GM12801 (cell line): ENCODE results near the gene TMEM87B.

Source experiments
- TF ChIP-seq, protein P1 (sequence below): IDR thresholded peaks from one replicate; pipeline ENCODE4 v1.5.1; 2011; ENCODE audit warnings: control low read depth; ENCODE audit not compliant: insufficient read length; ENCODE audit errors: extremely low read depth

The TMEM87B gene

DNA sequence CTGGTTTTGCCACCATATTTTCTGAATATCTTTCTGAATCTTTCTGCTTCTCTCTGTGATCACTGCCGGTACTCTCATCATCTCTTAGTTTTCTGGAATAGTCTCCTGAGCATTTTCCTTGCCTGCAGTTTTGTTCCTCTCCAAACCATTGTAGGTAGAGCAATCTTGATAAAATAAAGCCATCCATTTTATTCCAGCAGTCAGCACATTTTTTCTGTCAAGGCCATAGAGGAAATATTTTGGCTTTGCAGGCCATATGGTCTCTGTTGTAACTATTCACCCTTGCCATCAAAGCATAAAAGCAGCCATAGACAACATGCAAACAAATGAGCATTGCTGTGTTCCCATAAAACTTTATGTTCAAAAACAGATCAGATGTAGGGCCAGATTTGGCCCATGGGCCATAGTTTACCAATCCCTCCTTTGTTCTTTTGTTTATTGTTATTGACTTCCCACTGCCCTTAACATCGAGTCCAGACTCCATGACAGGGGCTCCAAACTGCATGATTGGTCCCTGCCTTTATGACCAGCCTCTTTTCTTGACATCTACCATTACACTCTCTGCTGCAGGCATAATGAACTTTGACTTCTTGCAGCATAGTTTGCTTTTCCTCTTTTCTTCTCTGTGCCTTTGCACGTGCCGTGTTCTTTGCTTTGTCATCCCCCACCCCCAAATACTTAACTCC is 29.8 kb downstream of the TMEM87B start:
- TF ChIP-seq, protein P1, sequence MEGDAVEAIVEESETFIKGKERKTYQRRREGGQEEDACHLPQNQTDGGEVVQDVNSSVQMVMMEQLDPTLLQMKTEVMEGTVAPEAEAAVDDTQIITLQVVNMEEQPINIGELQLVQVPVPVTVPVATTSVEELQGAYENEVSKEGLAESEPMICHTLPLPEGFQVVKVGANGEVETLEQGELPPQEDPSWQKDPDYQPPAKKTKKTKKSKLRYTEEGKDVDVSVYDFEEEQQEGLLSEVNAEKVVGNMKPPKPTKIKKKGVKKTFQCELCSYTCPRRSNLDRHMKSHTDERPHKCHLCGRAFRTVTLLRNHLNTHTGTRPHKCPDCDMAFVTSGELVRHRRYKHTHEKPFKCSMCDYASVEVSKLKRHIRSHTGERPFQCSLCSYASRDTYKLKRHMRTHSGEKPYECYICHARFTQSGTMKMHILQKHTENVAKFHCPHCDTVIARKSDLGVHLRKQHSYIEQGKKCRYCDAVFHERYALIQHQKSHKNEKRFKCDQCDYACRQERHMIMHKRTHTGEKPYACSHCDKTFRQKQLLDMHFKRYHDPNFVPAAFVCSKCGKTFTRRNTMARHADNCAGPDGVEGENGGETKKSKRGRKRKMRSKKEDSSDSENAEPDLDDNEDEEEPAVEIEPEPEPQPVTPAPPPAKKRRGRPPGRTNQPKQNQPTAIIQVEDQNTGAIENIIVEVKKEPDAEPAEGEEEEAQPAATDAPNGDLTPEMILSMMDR: no peak

- TF ChIP-seq, protein P1: no peak
Observed at GRCh38 chr2:112085375-112085730, 30.3 kb downstream of the TMEM87B start.

DNA sequence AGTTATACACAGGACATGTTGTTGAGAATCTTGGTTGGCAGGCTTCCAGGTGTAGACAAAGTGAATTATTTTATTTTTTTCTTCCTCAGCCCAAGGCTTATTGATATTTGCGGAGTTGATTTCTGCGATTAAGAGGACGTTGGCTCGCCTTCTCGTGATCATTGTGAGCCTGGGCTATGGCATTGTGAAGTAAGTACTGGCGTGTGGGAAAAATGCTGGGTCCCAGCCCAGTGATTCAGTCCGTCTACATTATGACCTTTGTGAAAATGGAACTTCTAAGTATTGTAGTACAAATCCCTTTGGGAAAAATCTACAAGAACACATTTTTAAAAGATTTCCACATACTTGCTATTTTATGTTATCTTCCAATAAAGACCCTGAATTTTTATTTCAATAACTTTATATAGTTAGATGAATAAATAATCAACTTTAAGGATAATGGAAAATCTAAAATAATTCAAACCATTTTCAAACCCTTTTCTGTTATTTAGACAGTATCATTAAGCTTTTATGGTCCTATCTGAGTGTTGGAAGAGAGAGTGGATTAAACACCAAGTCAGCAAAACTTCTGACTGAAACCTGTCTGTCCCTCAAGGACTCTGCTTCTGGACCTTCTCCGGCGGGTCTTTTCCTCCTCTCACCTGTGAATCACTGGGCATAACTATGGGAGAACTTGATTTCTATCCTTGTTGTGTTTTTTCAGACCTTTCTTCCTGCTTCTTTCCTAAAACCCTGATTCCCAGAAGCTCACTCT is 31.0 kb downstream of the TMEM87B start:
- TF ChIP-seq, protein P1: no peak

DNA sequence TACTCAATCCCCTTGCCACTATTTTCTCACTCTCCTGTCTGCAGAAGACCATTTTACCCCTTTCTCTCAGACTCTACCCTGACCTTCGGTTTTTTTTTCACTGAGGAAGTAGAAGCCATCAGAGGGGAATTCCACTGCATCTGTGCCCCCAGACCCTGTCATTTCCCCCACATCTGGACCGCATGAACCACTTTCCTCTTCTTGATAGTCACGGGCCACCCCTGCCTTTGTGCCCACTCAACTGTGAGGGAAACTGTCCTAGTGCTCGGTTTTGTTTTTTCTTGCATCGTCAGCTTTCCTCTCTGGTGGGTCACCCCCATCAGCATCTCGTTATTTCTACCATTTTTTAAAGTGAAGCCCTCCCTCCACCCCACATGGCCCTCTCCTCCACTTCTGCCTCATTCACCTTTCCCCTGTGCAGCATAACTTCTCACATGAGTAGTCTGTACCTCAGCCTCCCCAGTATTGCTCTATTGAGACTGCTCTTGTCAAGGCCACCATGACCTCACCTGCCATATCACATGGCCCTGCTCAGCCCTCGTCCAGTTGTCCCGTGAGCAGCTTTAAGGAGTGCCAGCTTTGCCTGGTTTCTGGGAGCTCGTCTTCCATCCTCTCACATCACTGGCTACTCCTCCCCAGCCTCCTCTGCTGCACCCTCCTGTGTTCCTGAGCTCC is 32.4 kb downstream of the TMEM87B start:
- TF ChIP-seq, protein P1: no peak

DNA sequence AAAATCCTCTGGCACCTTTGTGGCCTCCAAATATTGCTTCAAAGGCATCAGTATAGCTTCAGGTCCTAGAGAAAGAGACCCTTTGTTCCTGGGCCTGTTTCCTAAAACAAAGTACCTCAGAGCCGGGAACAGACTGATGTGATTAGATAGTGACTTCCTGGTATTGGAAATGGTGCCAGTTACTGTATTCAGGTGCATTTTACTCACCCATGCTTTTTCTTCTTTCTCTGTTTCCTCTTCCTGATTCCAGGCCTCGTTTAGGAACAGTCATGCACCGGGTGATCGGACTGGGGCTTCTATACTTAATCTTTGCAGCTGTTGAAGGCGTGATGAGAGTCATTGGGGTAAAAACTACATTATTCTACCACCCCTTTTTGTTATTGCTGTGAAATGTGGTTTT is 34.3 kb downstream of the TMEM87B start:
- TF ChIP-seq, protein P1: no peak

- TF ChIP-seq, protein P1: no peak
Observed at GRCh38 chr2:112092286-112093041, 37.4 kb downstream of the TMEM87B start.

GRCh38 chr2:112093216-112093615 is 38.1 kb downstream of the TMEM87B start:
- TF ChIP-seq, protein P1: no peak
